GM12875 (cell line): ENCODE data around the gene TLCD5.

Experiments used
- H3K4me3 ChIP-seq: one replicate; pipeline ENCODE4 v1.5.1; 2011; ENCODE audit warnings: low read depth, low read length, control low read depth
- TF ChIP-seq, protein P1 (sequence below): IDR thresholded peaks from 2 replicates; pipeline ENCODE4 v1.5.1; 2011; ENCODE audit warnings: low read depth, mild to moderate bottlenecking, control low read depth, inconsistent platforms, low read length, moderate library complexity, borderline replicate concordance; ENCODE audit not compliant: insufficient read depth

Gene TLCD5

DNA sequence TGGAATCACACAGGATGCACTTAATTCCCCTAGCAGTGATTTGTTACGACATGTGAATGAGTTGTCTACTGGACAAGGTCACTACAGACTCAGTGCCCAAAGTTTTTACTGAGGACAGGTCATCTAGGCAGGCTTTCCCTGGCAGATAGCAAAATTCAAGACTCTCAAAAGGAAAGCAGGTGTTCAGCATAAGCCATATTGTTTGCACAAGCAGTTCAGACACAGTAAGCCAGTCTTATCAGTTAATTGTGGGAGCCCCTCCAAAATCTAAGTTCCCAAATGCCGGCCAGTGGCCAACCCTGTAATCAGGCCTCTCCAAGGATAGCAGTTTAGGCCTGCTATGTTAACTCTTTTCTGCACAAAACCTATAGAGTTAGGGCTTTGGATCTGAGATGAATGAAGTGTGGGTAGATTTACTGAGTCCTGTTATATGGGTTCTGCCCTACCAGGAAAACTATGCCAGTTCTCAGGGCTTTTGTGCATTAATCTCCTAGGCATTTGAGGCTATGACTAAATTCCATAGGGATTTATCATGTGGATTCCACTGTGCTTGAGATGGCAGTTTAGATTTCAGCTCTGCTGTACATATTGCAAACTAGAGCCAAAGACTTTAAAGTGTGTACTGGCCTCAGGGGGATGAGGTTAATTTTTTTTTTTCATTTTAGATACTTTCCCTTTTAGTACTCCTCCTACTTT lies 6.3 kb downstream of the TLCD5 start:
- TF ChIP-seq, protein P1, sequence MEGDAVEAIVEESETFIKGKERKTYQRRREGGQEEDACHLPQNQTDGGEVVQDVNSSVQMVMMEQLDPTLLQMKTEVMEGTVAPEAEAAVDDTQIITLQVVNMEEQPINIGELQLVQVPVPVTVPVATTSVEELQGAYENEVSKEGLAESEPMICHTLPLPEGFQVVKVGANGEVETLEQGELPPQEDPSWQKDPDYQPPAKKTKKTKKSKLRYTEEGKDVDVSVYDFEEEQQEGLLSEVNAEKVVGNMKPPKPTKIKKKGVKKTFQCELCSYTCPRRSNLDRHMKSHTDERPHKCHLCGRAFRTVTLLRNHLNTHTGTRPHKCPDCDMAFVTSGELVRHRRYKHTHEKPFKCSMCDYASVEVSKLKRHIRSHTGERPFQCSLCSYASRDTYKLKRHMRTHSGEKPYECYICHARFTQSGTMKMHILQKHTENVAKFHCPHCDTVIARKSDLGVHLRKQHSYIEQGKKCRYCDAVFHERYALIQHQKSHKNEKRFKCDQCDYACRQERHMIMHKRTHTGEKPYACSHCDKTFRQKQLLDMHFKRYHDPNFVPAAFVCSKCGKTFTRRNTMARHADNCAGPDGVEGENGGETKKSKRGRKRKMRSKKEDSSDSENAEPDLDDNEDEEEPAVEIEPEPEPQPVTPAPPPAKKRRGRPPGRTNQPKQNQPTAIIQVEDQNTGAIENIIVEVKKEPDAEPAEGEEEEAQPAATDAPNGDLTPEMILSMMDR, result no peak
- no peak overlapping the region for H3K4me3 ChIP-seq

DNA sequence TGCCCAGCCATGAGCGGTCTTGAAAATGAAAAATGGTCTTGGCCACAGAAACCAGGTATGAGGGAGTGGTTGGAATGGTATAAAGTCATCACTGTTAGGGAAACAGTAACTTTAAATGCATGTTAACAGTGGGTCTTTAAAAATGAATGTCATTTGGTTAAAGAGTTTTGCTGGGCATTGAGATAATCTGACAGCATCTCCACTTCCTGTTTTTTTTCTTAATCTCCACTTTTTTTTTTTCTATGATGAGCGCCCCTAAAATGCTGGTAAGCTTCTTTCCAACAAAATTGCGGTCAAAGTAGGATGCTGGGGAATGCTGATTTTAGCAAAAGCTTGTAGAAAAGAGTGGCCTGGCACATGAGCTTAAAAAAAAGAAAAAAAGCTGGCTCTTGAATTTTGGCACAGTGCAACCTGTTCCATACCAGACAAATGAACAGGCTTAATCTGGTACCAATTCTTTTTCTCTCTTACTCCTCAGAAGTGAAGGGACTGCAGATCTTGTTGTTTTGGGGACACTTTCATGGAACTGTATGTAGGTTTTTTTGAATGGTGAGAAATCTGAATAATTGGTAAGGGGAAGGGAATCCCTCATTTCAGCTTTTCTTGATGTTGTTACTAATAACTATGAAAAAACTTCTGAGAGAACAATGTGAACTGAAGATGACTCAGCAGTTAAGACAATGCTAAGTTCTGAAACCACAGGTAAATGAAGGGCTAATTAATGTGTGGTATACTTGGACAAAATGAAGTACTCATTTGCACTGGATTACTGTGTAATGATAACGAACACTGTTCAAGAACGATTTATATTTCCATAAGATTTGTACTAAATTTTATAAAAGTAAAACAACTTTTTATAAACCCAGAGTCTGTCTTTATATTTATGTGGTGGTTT lies 8.0 kb downstream of the TLCD5 start:
- TF ChIP-seq, protein P1, result no peak
- no peak overlapping the region for H3K4me3 ChIP-seq

DNA sequence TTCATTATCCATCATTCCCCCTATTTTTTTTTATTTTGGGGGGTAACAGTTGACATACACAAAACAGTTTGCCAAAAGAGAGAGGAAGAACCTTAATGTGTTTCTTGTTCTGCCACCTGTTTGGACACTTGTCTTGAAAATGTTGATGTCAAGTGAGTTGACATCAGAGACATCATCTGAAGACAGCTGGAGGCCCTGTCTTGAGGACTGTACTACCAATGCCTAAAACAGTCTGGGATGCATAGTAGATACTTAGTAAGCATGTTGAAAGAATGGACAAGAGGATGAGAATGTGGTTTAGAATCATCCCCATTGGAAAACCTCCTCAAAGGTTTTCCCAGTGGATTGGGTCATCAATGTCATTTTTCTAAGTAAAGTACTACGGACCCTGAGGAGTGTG lies 8.7 kb downstream of the TLCD5 start:
- TF ChIP-seq, protein P1, result no peak
- no peak overlapping the region for H3K4me3 ChIP-seq

DNA sequence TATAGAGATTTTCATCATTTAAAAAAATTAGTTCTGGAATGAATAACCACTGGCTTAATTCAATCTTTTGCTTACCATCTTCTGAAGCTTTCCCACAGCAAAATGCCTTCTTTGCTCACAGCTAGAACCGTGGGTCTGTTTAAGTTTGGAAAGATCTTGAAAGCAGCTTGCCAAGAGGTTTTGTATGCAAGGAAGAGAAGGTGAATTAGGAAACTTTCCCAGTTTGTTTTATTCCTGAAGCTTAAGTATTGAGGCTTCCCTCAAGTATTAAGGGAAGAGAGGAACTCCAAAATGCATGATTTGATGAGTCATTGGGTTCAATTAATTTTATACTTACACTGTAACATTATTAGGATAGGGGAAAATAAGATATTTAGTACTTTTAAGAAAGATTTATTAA lies 9.2 kb downstream of the TLCD5 start:
- TF ChIP-seq, protein P1, result no peak
- no peak overlapping the region for H3K4me3 ChIP-seq

DNA sequence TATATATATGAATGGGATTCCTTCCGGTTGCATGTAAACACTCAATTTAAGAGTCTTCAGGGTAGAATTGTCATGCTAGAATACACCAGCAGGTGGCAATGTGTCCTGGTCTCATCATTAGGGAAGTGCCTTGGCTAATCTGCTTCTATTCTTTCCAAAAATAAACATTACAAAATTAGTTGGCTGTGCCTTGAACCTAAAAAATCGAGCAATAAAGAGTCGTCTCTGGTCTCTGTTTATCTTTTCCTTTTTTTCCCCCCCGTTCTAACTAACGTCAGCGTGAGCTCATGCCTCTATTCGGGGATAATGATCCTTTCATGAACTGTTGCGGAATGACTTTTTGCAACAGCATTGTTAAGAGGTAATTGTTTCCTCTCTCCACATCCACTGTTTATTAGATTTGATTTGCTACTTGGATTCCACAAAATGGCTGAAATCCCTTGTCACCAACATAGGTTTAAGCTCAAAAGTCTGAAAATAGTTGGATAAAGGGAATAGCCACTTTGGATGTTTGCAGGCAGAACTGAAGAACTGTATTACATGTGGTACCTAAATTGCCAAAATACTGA lies 9.9 kb downstream of the TLCD5 start:
- H3K4me3 ChIP-seq, result peak overlapping the region; percentile 92
- TF ChIP-seq, protein P1, result peak; percentile 49; the same call in 1 of the 2 replicates

DNA sequence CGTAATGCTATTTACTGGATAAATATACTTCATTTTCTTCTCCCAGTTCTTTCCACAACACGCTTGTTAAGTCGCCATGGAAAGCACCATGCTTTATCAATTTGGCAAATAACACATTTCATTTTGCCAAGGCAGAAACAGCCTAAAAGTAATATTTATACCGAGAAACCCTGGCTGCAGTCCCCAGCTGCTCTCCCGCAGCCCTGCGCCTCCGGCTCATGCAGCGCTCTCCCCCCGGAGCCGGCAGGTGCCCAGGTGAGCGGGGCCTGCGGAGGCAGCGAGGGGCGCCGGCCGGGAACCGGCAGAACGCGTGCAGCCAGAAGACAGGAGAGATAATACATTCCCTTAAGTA lies 10.4 kb downstream of the TLCD5 start:
- H3K4me3 ChIP-seq, result peak overlapping the region; percentile 92
- TF ChIP-seq, protein P1, result no peak
